K562 (cell line): ENCODE data around the gene SAMD9. TPM values are rescaled to one million over a fixed set of nuclear protein-coding genes. Genes with fewer than 3 reads are reported as not detected.

Source experiments
- CHD4 ChIP-seq: fragments of 200-600 bp; sonication (generic); IDR thresholded peaks from 3 replicates; pipeline ENCODE4 v1.6.1; 2012; ENCODE audit warnings: low read depth, mild to moderate bottlenecking, mixed read lengths, low read length, inconsistent platforms; ENCODE audit not compliant: insufficient read depth, insufficient replicate concordance, poor library complexity, severe bottlenecking
- CTBP1 ChIP-seq: fragments of 450-650 bp; IDR thresholded peaks from 2 replicates; pipeline ENCODE4 v1.6.1; 2016; ENCODE audit warnings: borderline replicate concordance
- DIDO1 ChIP-seq: fragments of 450-650 bp; IDR thresholded peaks from 2 replicates; pipeline ENCODE4 v1.6.1; 2016; ENCODE audit warnings: low read depth, missing biosample characterization, missing genetic modification characterization
- ETV1 ChIP-seq: fragments of 450-650 bp; conservative IDR thresholded peaks from 2 replicates; pipeline ENCODE4 v1.6.1; 2016; ENCODE audit warnings: missing genetic modification characterization, control low read depth, low read depth, missing compliant biosample characterization
- FOXA3 ChIP-seq, 2 experiments: fragments of 450-650 bp in 1 of 2; sonication (generic) in 1 of 2; formaldehyde crosslinking; IDR thresholded peaks in 1 of 2; conservative IDR thresholded peaks in 1 of 2; 2 replicates each; pipeline versions ENCODE4 v1.4.0 to v1.8.0; 2020 to 2022; ENCODE audit warnings: mild to moderate bottlenecking in 2 of 2, missing genetic modification reagents in 1 of 2
- GABPA ChIP-seq: fragments of 200-800 bp; sonication (Bioruptor generic); conservative IDR thresholded peaks from 2 replicates; pipeline ENCODE4 v1.6.1; 2016; ENCODE audit warnings: low read depth, missing genetic modification characterization, missing compliant biosample characterization
- GTF2B ChIP-seq: IDR thresholded peaks from 2 replicates; pipeline ENCODE4 v1.6.1; 2011; ENCODE audit not compliant: insufficient read length; ENCODE audit errors: extremely low read depth
- HDAC1 ChIP-seq, 2 experiments: fragments of 450-650 bp; IDR thresholded peaks; 2 replicates each; pipeline ENCODE4 v1.6.1; 2016 to 2017; ENCODE audit warnings: inconsistent platforms in 1 of 2, mild to moderate bottlenecking in 1 of 2, moderate library complexity in 1 of 2
- HES1 ChIP-seq: fragments of 450-650 bp; IDR thresholded peaks from 2 replicates; pipeline ENCODE4 v1.6.1; 2016; ENCODE audit warnings: low read depth, mild to moderate bottlenecking, moderate library complexity
- ID3 ChIP-seq, 2 experiments: fragments of 250-450 bp in 1 of 2; fragments of 450-650 bp in 1 of 2; sonication (Bioruptor Pico) in 1 of 2; IDR thresholded peaks; 2 replicates each; pipeline versions ENCODE4 v1.6.1 to v1.8.0; 2016 to 2021; ENCODE audit warnings: mild to moderate bottlenecking in 2 of 2, moderate library complexity in 2 of 2, missing compliant biosample characterization in 1 of 2, missing genetic modification characterization in 1 of 2
- NFYB ChIP-seq: IDR thresholded peaks from 2 replicates; pipeline ENCODE4 v1.6.1; 2011; ENCODE audit warnings: mild to moderate bottlenecking, moderate library complexity; ENCODE audit not compliant: insufficient read length; ENCODE audit errors: extremely low read depth
- NONO ChIP-seq, 2 experiments: fragments of 200-400 bp in 1 of 2; fragments of 450-650 bp in 1 of 2; formaldehyde crosslinking in 1 of 2; IDR thresholded peaks; 2 replicates each; pipeline ENCODE4 v1.6.1; 2017; ENCODE audit warnings: low read depth in 2 of 2, mild to moderate bottlenecking in 2 of 2, moderate library complexity in 2 of 2, low read length in 1 of 2
- NR3C1 ChIP-seq: sonication (generic); formaldehyde crosslinking; IDR thresholded peaks from 2 replicates; pipeline ENCODE4 v1.8.1; 2022; ENCODE audit warnings: missing genetic modification reagents
- TEAD1 ChIP-seq, 2 experiments: fragments of 450-650 bp in 1 of 2; sonication (generic) in 1 of 2; formaldehyde crosslinking; IDR thresholded peaks; 2 replicates each; pipeline versions ENCODE4 v1.4.0 to v1.8.0; 2020 to 2022; ENCODE audit warnings: mild to moderate bottlenecking in 2 of 2, missing genetic modification reagents in 1 of 2
- ZHX1 ChIP-seq: fragments of 150-350 bp; conservative IDR thresholded peaks from 2 replicates; pipeline ENCODE4 v1.6.1; 2014; ENCODE audit warnings: low read length
- ZNF347 ChIP-seq: fragments of 450-650 bp; formaldehyde crosslinking; IDR thresholded peaks from 2 replicates; pipeline ENCODE4 v1.4.0; 2020; ENCODE audit warnings: low read depth, mild to moderate bottlenecking, moderate library complexity
- ZNF518B ChIP-seq: fragments of 250-450 bp; sonication (Bioruptor Pico); IDR thresholded peaks from 2 replicates; pipeline ENCODE4 v1.5.0; 2021; ENCODE audit warnings: mild to moderate bottlenecking, moderate library complexity
- polyA plus RNA-seq, 8 experiments: library from polyadenylated mRNA; depleted of rRNA in 4 of 8; stranded (reverse) in 5 of 8; unstranded in 3 of 8; fragments of >200 nt; fragmentation: Nextera tagmentation in 2 of 8; fragmentation: Illumina TruSeq in 1 of 8; extraction: Ambion mirVana in 2 of 8; extraction: Trizol in 1 of 8; gene quantifications; 2 replicates each; pipeline versions ENCODE4 v1.2.1 to v1.2.3, GENCODE V29; 2011 to 2014; ENCODE audit warnings: inconsistent platforms in 1 of 8, missing spikeins in 1 of 8
- total RNA-seq, 7 experiments: library from RNA; depleted of rRNA in 6 of 7; stranded (reverse); fragments of >200 nt in 6 of 7; fragmentation: Illumina TruSeq in 2 of 7; extraction: Trizol in 2 of 7; gene quantifications; 2 replicates each; pipeline versions ENCODE4 v1.2.1 to v1.2.3, GENCODE V29; 2011 to 2021; ENCODE audit warnings: low replicate concordance in 1 of 7

SAMD9 gene
- total and polyA plus RNA-seq, 9 of the 15 experiments (the other 6 are each of a cell fraction or from before 2014, with no cell fraction given) = 1.0 to 4.0 (median 1.9) TPM

GRCh38 chr7:93148727-93149126 is 30.9 kb upstream of the SAMD9 start (continued):
- TF ChIP-seq FOXA3 (CRISPR knock-in tag; conservative IDR thresholded peaks at IDR 0.05 in 1 of 2, IDR thresholded peaks at IDR 0.05 in 1 of 2) = no peak
- TF ChIP-seq CTBP1 = no peak
- TF ChIP-seq NONO (IDR thresholded peaks at IDR 0.05; ENCODE audit: low read depth in 2 of 2, low read length in 1 of 2) = no peak
- no peak for TF ChIP-seq HDAC1 (IDR thresholded peaks at IDR 0.05)
- TF ChIP-seq ZNF518B = no peak
- no peak for TF ChIP-seq HES1
- TF ChIP-seq TEAD1 (CRISPR knock-in tag; IDR thresholded peaks at IDR 0.05) = peak in 1 of 2 experiments; percentile 73; a peak in 1 of 4 replicates
- TF ChIP-seq DIDO1 = no peak
- no peak for TF ChIP-seq GTF2B
- TF ChIP-seq ZHX1 = no peak
- TF ChIP-seq ZNF347 (CRISPR knock-in tag) = peak; percentile 84
- TF ChIP-seq ID3 (CRISPR knock-in tag; IDR thresholded peaks at IDR 0.05) = no peak
- TF ChIP-seq ID3 (tag; IDR thresholded peaks at IDR 0.05) = no peak
- no peak for TF ChIP-seq NR3C1 (CRISPR knock-in tag)
- peak; percentile 78 for TF ChIP-seq ETV1 (tag)
- TF ChIP-seq GABPA = no peak
- no peak for TF ChIP-seq NFYB
- no peak for TF ChIP-seq CHD4
